Panc1 (cell line): ENCODE results near the gene MMP17.

Source experiments
- POLR2AphosphoS5 ChIP-seq: IDR thresholded peaks from 2 replicates; pipeline ENCODE4 v1.6.1; 2012; ENCODE audit warnings: mild to moderate bottlenecking, low read depth, low read length, moderate library complexity
- TCF7L2 ChIP-seq: IDR thresholded peaks from 2 replicates; pipeline ENCODE4 v1.6.1; 2011; ENCODE audit warnings: mild to moderate bottlenecking, low read depth, low read length, inconsistent platforms
- TF ChIP-seq, protein P1 (sequence below): fragments of 450-650 bp; IDR thresholded peaks from 2 replicates; pipeline ENCODE4 v1.5.1; 2017; ENCODE audit warnings: mild to moderate bottlenecking

DNA sequence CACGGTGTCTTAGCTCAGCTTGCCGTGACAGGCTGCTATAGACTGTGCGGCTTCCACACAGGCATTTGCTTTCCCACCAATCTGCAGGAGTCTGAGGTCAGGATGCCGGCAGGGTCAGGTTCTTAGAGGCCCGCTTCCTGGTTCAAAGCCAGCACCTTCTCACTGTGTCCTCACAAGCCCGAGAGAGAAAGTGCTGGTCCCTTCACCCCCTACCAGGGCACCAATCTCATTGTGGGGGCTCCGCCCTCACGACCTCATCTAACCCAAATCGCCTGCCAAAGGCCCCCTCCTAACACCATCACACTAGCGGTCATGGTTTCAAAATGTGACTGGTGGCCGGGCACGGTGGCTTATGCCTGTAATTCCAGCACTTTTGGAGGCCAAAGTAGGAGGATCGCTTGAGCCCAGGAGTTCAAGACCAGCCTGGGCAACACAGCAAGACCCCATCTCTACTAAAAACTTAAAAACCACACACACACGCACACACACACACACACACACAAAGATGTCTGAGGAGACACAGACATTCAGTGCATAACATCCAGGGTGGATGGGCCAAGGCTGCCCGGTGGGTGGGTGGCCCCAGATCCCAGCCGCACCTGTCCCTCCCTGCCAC lies 26.8 kb downstream of the MMP17 start:
- TF ChIP-seq, protein P1, sequence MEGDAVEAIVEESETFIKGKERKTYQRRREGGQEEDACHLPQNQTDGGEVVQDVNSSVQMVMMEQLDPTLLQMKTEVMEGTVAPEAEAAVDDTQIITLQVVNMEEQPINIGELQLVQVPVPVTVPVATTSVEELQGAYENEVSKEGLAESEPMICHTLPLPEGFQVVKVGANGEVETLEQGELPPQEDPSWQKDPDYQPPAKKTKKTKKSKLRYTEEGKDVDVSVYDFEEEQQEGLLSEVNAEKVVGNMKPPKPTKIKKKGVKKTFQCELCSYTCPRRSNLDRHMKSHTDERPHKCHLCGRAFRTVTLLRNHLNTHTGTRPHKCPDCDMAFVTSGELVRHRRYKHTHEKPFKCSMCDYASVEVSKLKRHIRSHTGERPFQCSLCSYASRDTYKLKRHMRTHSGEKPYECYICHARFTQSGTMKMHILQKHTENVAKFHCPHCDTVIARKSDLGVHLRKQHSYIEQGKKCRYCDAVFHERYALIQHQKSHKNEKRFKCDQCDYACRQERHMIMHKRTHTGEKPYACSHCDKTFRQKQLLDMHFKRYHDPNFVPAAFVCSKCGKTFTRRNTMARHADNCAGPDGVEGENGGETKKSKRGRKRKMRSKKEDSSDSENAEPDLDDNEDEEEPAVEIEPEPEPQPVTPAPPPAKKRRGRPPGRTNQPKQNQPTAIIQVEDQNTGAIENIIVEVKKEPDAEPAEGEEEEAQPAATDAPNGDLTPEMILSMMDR, result no peak
- no peak for TF ChIP-seq TCF7L2
- no peak for TF ChIP-seq POLR2AphosphoS5
